HFF-Myc (cell line): ENCODE data around the gene TJP3.

ENCODE experiments used
- DNase-seq: peaks from one replicate; pipeline ENCODE4 v3.0.0-alpha.2; 2011; ENCODE audit warnings: low read depth; ENCODE audit errors: extremely low read depth
- H3K4me3 ChIP-seq: replicated peaks from 2 replicates; pipeline ENCODE4 v1.5.1; 2011; ENCODE audit warnings: low read depth, mild to moderate bottlenecking, control low read depth, low read length
- TF ChIP-seq, protein P1 (sequence below): IDR thresholded peaks from 2 replicates; pipeline ENCODE4 v1.5.1; 2012; ENCODE audit warnings: mild to moderate bottlenecking, low read depth, low read length, control low read depth; ENCODE audit errors: missing control alignments

Gene TJP3

DNA sequence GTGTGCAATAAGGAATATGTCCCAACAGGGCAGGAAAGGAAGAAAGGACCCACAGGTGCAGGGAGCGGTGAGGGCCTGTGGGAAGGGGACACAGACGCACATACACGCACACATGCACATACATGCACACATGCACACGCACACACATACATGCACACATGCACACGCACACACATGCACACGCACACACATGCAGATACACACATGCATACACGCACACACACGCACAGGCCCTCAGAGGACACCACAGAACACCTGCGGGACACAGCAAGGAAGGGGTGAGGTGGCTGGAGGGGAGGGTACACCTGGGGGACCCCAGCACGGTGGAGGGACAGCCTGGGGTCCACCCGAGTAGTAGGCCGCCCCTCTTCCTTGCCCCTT, 20.8 kb upstream of the TJP3 start:
- TF ChIP-seq, protein P1, sequence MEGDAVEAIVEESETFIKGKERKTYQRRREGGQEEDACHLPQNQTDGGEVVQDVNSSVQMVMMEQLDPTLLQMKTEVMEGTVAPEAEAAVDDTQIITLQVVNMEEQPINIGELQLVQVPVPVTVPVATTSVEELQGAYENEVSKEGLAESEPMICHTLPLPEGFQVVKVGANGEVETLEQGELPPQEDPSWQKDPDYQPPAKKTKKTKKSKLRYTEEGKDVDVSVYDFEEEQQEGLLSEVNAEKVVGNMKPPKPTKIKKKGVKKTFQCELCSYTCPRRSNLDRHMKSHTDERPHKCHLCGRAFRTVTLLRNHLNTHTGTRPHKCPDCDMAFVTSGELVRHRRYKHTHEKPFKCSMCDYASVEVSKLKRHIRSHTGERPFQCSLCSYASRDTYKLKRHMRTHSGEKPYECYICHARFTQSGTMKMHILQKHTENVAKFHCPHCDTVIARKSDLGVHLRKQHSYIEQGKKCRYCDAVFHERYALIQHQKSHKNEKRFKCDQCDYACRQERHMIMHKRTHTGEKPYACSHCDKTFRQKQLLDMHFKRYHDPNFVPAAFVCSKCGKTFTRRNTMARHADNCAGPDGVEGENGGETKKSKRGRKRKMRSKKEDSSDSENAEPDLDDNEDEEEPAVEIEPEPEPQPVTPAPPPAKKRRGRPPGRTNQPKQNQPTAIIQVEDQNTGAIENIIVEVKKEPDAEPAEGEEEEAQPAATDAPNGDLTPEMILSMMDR, result no peak
- H3K4me3 ChIP-seq, result no peak overlapping the region
- no peak for DNase-seq

DNA sequence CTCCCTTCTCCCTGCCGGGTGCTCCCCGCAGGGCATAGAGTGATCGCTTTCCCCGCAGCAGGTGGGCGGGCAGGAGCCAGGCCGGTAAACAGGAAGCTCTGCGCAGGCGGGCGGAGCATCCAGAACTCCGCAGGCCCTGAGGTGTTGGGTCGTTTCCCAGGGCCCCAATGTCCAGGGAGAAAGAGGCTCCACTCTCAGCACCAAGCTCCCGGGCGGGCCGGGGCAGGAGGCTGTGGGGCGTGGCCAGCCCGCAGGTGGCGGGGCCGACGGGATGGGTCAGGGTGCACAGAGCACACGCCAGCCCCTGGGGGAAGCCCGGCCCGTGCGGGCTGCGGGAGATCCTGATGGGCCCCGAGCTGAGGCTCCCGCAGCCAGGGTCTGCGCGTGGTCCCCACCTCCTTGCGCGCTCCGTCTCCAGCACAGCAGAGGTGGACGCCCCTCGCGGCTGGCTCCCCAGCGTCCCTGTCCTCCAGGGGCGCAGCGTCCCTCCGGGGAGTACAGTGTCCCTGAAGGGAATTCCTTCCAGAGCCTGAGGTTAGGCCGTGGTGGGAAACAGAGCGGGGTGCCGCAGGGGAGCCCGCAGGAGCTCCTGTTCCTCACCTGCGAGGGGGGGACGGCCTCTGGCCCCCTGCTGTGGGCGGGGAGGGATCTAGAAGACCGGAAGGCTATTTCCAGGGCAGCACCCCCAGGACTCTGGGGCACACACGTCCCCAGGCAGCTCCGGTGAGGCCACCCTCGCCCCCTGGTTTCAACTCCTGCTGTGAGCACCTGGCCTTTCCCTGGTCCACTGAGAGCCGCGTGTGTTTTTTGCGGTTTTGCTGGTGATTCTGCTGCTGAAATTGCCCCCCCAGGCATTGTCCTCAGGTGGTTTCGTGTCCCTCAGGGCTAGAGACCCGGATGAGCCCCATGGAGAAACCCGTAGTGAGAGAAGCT, 20.1 kb upstream of the TJP3 start:
- TF ChIP-seq, protein P1, result no peak
- DNase-seq, result no peak
- H3K4me3 ChIP-seq, result no peak overlapping the region

DNA sequence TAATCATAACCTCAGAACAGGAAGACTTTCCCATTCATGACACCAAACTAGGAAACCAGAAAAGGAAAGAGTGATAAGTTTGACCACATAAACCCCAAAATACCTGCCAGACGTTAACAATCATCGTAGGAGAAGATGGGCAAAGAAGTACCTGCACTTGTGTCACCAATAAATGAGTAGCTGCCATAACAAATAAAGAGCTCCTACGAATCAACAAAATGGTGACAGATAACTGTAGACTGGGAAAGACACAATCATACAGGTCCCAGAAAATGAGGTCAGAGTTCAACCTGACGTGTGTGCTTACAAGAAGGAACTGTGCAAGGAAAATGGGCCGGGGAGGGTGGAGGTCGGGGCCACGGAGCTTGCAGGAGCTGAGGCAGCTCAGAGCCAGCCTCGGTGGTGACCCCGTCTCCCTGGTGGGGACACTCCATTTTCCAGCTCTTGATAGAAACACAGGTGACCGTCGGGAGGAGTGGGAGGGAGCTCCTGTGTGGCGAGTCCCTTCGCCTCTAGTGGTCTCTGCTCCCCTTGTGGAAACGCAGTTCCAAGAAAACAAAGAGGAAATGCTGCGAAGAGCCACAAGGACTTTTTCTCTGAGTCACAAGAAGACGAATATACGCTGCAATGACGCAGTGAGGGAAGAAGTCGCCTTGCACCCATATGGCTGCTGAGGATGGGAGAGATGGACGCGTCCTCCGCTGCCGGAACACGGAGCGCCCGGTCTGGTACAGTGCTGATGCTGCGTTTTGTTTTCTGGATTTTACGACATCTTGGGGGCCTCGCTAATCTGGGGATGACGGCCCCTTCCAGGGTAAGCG, 17.4 kb upstream of the TJP3 start:
- H3K4me3 ChIP-seq, result no peak overlapping the region
- TF ChIP-seq, protein P1, result no peak
- no peak for DNase-seq

DNA sequence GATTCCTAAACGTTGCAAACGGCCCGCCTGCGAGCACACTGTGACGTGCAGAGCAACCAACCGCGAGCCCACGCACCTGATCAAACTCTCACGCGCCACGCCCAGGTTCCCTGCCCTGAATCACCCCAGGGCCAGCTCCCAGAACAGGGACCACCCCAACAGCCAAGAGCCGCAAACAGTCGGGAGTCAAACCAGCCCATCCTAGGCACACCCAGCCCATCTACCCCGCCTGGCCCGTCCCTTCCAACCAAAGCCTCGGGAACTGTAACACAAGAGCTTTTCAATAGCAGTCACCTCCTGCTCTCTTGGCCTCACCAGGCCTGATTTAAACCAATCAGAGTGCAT, 16.8 kb upstream of the TJP3 start:
- no peak for DNase-seq
- TF ChIP-seq, protein P1, result no peak
- H3K4me3 ChIP-seq, result no peak overlapping the region

DNA sequence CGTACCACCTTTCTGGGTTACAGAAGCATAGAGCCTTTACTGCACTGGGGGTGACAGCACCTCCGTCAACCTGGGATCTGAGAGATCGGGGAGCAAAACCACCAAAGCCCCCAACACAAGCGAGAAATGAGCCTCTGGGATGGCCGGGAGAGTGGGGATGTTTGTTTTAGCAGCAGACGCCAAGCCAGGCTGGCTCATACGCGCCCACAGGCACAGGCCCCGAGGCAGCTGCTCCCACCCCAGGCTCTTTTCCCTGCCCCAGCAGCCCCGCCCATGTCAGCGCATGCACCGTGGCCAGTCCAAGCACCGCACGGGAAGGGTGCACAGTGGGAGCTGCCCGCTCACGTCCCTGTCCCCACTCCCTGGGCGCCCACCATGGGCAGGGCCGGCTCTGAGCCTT, 16.5 kb upstream of the TJP3 start:
- DNase-seq, result no peak
- TF ChIP-seq, protein P1, result no peak

DNA sequence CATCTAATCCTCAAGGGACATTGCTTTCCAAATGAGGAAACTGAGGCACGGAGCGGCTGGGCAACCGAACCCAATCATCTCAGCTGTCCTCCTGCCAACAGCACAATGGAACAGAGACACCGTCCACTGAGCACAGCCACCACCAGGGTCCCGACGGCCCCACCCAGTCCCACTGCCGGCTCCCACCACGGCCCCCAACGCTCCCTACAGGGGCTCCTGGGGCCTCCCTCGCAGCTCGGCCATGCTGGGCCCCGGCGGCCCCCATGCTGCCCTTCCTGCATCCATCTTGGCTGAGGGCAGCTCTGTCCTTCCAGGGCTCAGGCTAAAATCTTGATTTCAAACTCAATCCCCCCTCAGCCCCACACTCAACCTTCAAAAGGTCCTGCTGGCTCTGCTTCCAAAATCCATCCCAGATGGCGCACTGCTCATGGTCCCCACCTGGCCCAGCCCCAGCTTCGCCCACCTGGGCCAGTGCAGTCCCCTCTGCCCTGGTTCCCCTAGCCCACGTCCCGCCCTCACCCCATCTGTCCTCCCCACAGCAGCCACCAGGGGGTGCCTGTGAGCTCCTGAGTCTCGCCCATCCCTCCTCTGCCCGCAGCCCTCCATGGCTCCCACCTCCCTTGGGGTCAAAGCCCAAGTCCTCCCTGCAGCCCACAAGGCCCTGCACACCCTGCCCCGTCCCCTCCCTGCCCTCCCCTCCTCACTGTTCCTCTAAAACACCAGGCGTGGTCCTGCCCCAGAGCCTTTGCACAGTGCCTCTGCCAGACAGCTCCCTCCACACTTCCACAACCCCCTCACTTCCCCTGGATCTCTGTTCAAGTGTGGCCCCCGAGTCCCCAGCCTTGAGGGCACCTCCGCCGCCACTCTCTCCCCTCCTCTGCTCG, 15.8 kb upstream of the TJP3 start:
- H3K4me3 ChIP-seq, result no peak overlapping the region
- TF ChIP-seq, protein P1, result peak; percentile 54
- no peak for DNase-seq

More for the DNA sequence above, 16.5 kb upstream of the TJP3 start:
- H3K4me3 ChIP-seq, result no peak overlapping the region
